Measurements from ENCODE around the gene GAS2L2.

DNA sequence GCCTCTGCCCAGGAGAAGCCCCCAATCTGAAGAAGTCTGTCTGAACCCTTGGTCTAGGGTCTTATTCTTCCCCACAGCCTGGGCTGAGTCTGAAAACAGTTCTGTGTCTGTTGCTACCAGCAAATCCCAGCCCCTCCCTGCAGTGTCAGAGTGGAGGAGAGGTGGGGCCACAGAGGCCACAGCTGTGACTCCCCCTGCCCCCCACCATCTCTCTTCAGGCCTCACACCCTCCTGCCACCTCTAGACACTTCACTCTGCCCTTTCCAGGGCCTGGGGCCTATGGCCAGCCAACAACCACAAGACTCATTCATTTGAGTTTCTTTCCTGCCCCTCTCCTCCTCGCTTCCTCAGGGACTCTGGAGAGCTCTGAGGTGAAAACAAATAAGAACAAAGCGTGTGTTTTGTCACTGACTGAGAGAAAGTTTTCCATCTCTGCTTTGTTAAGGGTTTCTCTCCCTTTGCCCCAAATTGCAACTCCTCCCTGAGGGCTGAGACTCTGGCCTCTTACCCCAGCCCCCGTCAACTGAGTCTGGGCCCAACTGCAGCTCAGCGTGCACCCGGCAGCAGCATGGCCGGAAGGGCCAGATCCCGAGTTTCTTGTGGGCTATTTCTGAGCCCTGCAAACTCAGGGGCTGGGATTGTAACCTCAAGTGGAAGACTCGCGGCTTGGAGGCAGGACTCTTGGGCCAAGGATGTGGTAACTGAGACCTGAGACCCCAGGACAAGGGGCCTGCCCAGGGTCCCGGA lies 20.8 kb upstream of the GAS2L2 start:
- TF ChIP-seq POLR2A (IDR thresholded peaks at IDR 0.05), result no peak
- TF ChIP-seq, protein P1, sequence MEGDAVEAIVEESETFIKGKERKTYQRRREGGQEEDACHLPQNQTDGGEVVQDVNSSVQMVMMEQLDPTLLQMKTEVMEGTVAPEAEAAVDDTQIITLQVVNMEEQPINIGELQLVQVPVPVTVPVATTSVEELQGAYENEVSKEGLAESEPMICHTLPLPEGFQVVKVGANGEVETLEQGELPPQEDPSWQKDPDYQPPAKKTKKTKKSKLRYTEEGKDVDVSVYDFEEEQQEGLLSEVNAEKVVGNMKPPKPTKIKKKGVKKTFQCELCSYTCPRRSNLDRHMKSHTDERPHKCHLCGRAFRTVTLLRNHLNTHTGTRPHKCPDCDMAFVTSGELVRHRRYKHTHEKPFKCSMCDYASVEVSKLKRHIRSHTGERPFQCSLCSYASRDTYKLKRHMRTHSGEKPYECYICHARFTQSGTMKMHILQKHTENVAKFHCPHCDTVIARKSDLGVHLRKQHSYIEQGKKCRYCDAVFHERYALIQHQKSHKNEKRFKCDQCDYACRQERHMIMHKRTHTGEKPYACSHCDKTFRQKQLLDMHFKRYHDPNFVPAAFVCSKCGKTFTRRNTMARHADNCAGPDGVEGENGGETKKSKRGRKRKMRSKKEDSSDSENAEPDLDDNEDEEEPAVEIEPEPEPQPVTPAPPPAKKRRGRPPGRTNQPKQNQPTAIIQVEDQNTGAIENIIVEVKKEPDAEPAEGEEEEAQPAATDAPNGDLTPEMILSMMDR (IDR thresholded peaks at IDR 0.05), result no peak
